EH (cell line): Measurements from ENCODE around the gene UBE3A.

Source experiments
- DNase-seq: peaks from one replicate; pipeline ENCODE4 v3.0.0-alpha.2; 2015; ENCODE audit warnings: low read depth

Gene UBE3A

GRCh38 chr15:25331860-25332259 is 107.0 kb downstream of the UBE3A start:
- no peak for DNase-seq

- DNase-seq, result no peak
Measured at GRCh38 chr15:25331404-25331803, 107.4 kb downstream of the UBE3A start.

GRCh38 chr15:25329696-25330095 is 109.1 kb downstream of the UBE3A start:
- no peak for DNase-seq

- no peak for DNase-seq
Measured at GRCh38 chr15:25327686-25328085, 111.1 kb downstream of the UBE3A start.

- no peak for DNase-seq
Measured at GRCh38 chr15:25325187-25325586, 113.6 kb downstream of the UBE3A start.

- DNase-seq, result no peak
Measured at GRCh38 chr15:25323420-25323819, 115.4 kb downstream of the UBE3A start.

GRCh38 chr15:25287823-25288222 is 151.0 kb downstream of the UBE3A start:
- DNase-seq, result no peak
